Upper lobe of right lung (tissue), 1 donor: ENCODE measurements around the gene CASK. TPM values are rescaled to one million over a fixed set of nuclear protein-coding genes. Genes with fewer than 3 reads are reported as not detected.
A peak's percentile ranks its signal among the peaks of the same experiment; 100 is the strongest.

Experiments
- ATAC-seq: fragments of 200-7000 bp; cut with Tn5 transposase; one replicate; pipeline ENCODE4 v1.9.1; 2020; ENCODE audit warnings: mild to moderate bottlenecking, moderate library complexity
- DNase-seq: peaks from one replicate; pipeline ENCODE4 v3.0.0-alpha.2; 2020
- H3K27ac ChIP-seq: fragments of 200-600 bp; one replicate; pipeline ENCODE4 v1.8.0; 2022
- H3K27me3 ChIP-seq: fragments of 200-600 bp; one replicate; pipeline ENCODE4 v1.8.0; 2022; ENCODE audit warnings: mild to moderate bottlenecking
- H3K36me3 ChIP-seq: fragments of 200-600 bp; one replicate; pipeline ENCODE4 v1.8.0; 2022
- H3K4me1 ChIP-seq: fragments of 200-600 bp; one replicate; pipeline ENCODE4 v1.8.0; 2022
- H3K4me3 ChIP-seq: fragments of 200-600 bp; one replicate; pipeline ENCODE4 v1.8.0; 2022; ENCODE audit warnings: mild to moderate bottlenecking
- H3K9me3 ChIP-seq: fragments of 200-600 bp; one replicate; pipeline ENCODE4 v1.8.0; 2022
- intact Hi-C: fragments of 100-400 bp; cut with DNase I; formaldehyde crosslinking; loops from one replicate; pipeline ENCODE4 v1.11.0; 2022
- total RNA-seq: library from RNA; stranded (reverse); fragmentation: NEBNext Ultra II Directional; extraction: Animal tissue kit (Norgen Biotek cat#: 25700); gene quantifications from one replicate; pipeline ENCODE4 v1.2.1, GENCODE V29; 2021
- TF ChIP-seq, protein P1 (sequence below): fragments of 200-600 bp; IDR thresholded peaks from one replicate; pipeline ENCODE4 v1.8.0; 2022; ENCODE audit warnings: antibody characterized with exemption
- donor health status: DM: no; HTN: yes; CAD: no; lungs with severe emphysema.

CASK gene
- total RNA-seq, 1 donor from 2014 or later, result 60.4 TPM

DNA sequence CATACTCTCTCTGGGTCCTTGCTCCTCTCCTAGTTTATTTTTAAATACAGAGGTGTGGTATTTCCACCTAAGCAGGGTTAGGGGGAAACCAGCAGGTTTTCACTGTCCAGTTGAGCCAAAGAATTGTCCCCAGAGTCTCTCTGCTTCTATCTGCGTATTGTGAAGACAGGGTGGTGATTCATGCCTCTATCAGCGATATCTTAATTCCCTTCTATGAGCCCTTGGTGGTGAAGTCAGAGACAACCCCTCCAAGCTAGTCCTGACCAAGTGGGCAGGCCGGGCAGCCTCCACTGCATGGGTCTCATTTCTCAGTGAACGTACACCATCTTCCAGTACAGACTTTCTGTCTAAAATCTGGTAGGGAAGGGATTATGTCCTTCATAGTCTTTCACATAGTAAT, 335.1 kb downstream of the CASK start:
- Histone ChIP-seq H3K27me3 (no peaks in the 10 kb centered on the region), H3K9me3 (no peaks in the 10 kb centered on the region), H3K4me3 (no peak overlapping the region), H3K27ac (no peak overlapping the region), H3K36me3 (no peaks in the 10 kb centered on the region), H3K4me1 (no peaks in the 10 kb centered on the region)
- intact Hi-C loops, result no loop called here
- ATAC-seq (no peak), DNase-seq (no peak)
- TF ChIP-seq, protein P1, sequence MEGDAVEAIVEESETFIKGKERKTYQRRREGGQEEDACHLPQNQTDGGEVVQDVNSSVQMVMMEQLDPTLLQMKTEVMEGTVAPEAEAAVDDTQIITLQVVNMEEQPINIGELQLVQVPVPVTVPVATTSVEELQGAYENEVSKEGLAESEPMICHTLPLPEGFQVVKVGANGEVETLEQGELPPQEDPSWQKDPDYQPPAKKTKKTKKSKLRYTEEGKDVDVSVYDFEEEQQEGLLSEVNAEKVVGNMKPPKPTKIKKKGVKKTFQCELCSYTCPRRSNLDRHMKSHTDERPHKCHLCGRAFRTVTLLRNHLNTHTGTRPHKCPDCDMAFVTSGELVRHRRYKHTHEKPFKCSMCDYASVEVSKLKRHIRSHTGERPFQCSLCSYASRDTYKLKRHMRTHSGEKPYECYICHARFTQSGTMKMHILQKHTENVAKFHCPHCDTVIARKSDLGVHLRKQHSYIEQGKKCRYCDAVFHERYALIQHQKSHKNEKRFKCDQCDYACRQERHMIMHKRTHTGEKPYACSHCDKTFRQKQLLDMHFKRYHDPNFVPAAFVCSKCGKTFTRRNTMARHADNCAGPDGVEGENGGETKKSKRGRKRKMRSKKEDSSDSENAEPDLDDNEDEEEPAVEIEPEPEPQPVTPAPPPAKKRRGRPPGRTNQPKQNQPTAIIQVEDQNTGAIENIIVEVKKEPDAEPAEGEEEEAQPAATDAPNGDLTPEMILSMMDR, result no peak

DNA sequence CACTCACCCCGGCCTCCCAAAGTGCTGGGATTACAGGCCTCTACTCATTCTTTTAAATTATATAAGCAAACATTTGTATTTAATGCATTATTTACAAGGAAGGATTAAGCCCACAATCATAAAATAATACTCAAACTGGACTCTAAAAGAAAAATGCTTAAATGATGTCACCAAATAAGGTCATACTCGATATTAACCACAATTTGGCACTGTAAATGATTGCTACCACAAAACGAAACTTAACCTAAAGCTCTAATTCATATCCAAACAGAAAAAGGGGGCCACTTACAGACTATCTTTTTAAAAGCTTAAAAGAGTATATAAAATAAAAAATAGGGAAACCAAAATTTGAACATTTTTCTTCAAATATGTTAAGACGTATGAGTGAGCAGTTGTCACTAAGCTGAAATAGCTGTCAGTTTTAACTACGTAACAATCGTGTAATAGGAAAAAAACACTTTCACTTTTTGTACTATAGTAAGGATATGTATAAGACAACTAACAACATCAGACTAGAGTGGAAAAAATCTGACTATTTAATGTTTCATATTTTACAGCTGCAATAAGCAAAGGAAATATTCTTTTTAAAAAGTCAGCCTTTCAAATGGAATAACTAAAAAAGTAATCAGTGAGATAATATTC, 342.8 kb downstream of the CASK start:
- no peak for DNase-seq
- intact Hi-C loops, result no loop called here

DNA sequence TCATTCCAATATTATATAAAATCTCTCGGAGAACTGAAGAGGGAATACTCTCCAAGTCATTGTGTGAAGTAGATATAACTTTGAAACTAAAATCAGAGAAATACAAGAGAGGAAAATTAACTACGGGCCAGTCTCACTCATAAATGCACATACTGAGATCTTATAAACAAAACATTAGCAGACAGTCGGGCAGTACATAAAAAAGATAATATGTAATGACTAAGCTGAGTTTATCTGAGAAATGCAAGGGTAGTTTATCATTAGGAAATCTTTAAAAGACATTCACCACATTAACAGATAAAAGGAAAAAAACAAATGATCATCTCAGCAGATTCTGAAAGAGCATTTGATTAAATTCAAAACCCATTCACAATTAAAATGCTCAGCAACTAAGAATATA, 359.5 kb downstream of the CASK start:
- Histone ChIP-seq H3K4me3 (no peak overlapping the region), H3K36me3 (no peaks in the 10 kb centered on the region), H3K27ac (no peak overlapping the region), H3K9me3 (no peaks in the 10 kb centered on the region), H3K27me3 (no peaks in the 10 kb centered on the region), H3K4me1 (no peaks in the 10 kb centered on the region)
- intact Hi-C loops, result no loop called here
- no peak for DNase-seq
- TF ChIP-seq, protein P1, result no peak
- ATAC-seq, result no peak

More for the DNA sequence above, 342.8 kb downstream of the CASK start:
- Histone ChIP-seq H3K27me3 (no peaks in the 10 kb centered on the region), H3K4me1 (no peaks in the 10 kb centered on the region), H3K27ac (no peak overlapping the region), H3K36me3 (no peaks in the 10 kb centered on the region), H3K4me3 (no peak overlapping the region), H3K9me3 (no peaks in the 10 kb centered on the region)
- ATAC-seq, result no peak
- TF ChIP-seq, protein P1, result no peak

DNA sequence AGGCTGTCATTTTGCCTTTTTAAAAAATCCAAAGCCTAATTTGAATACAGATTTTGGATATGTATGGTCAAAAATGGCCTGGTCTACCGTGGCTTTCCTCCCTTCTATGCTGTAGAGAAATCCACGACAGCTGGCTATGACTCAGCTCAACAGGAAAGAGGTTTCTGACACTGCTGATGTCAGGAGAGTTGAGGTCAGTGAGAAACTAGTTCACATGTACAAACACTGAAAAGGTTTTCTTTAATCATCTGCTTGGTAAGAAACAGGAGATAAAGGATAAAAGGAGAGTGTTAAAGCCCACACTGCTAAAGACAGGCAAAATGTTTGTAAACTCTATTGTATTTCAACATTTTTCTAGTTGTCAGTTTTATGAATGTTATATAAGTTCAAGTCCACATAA, 362.3 kb downstream of the CASK start:
- Histone ChIP-seq H3K9me3 (no peaks in the 10 kb centered on the region), H3K36me3 (no peaks in the 10 kb centered on the region)
- no peak for DNase-seq

GRCh38 chrX:41559235-41560052, 363.9 kb downstream of the CASK start:
- intact Hi-C loops, result no loop called here
- DNase-seq (no peak), ATAC-seq (peak; percentile 20)
- no peak overlapping the region for H3K27ac ChIP-seq
- H3K4me3 ChIP-seq, result no peak overlapping the region
- H3K9me3 ChIP-seq, result no peaks in the 10 kb centered on the region
- H3K36me3 ChIP-seq, result no peaks in the 10 kb centered on the region
- H3K4me1 ChIP-seq, result no peaks in the 10 kb centered on the region
- no peaks in the 10 kb centered on the region for H3K27me3 ChIP-seq
- TF ChIP-seq, protein P1, result no peak

More for the DNA sequence above, 362.3 kb downstream of the CASK start:
- intact Hi-C loops, result no loop called here
- TF ChIP-seq, protein P1, result no peak
- Histone ChIP-seq H3K27me3 (no peaks in the 10 kb centered on the region), H3K4me3 (no peak overlapping the region), H3K4me1 (no peaks in the 10 kb centered on the region), H3K27ac (no peak overlapping the region)
- ATAC-seq, result peak; percentile 69
